ENCODE measurements around the gene CHST12.

- no peak for TF ChIP-seq POLR2A (IDR thresholded peaks at IDR 0.05)
- TF ChIP-seq, protein P1, sequence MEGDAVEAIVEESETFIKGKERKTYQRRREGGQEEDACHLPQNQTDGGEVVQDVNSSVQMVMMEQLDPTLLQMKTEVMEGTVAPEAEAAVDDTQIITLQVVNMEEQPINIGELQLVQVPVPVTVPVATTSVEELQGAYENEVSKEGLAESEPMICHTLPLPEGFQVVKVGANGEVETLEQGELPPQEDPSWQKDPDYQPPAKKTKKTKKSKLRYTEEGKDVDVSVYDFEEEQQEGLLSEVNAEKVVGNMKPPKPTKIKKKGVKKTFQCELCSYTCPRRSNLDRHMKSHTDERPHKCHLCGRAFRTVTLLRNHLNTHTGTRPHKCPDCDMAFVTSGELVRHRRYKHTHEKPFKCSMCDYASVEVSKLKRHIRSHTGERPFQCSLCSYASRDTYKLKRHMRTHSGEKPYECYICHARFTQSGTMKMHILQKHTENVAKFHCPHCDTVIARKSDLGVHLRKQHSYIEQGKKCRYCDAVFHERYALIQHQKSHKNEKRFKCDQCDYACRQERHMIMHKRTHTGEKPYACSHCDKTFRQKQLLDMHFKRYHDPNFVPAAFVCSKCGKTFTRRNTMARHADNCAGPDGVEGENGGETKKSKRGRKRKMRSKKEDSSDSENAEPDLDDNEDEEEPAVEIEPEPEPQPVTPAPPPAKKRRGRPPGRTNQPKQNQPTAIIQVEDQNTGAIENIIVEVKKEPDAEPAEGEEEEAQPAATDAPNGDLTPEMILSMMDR (IDR thresholded peaks at IDR 0.05), result no peak
- TF ChIP-seq POLR2AphosphoS5 (IDR thresholded peaks at IDR 0.05), result no peak
- no peak for TF ChIP-seq EP300 (IDR thresholded peaks at IDR 0.05; ENCODE audit: low read depth)
These were observed 69.3 kb downstream of the CHST12 start for GRCh38 chr7:2472739-2473138.

Measured in transverse colon (tissue), 4 donors.